GM12891 (cell line): ENCODE measurements around the gene PNLDC1.

Source experiments
- PAX5 ChIP-seq: IDR thresholded peaks from 2 replicates; pipeline ENCODE4 v1.6.1; 2011; ENCODE audit warnings: low read length, moderate library complexity, mild to moderate bottlenecking; ENCODE audit not compliant: insufficient read depth, severe bottlenecking
- POLR2A ChIP-seq: IDR thresholded peaks from 2 replicates; pipeline ENCODE4 v1.6.1; 2011; ENCODE audit warnings: low read depth, low read length, control low read depth
- POLR2AphosphoS5 ChIP-seq: IDR thresholded peaks from 2 replicates; pipeline ENCODE4 v1.6.1; 2011; ENCODE audit warnings: low read depth, low read length, control low read depth
- POU2F2 ChIP-seq: IDR thresholded peaks from 2 replicates; pipeline ENCODE4 v1.6.1; 2011; ENCODE audit warnings: low read depth, mild to moderate bottlenecking, control low read depth, low read length, moderate library complexity
- SPI1 ChIP-seq: IDR thresholded peaks from 2 replicates; pipeline ENCODE4 v1.6.1; 2011; ENCODE audit warnings: low read depth, low read length, control low read depth
- TAF1 ChIP-seq: IDR thresholded peaks from 2 replicates; pipeline ENCODE4 v1.6.1; 2011; ENCODE audit warnings: low read depth, low read length, control low read depth

- no peak for TF ChIP-seq POLR2A
- TF ChIP-seq TAF1 = no peak
- TF ChIP-seq PAX5 = no peak
- no peak for TF ChIP-seq SPI1
- TF ChIP-seq POLR2AphosphoS5 = no peak
- no peak for TF ChIP-seq POU2F2
These were observed 23.9 kb downstream of the PNLDC1 start for GRCh38 chr6:159823953-159824352.
